HG03439 (cell line): ENCODE data around the gene CKAP2L.
"Not testable (repeated sequence)": the region's sequence is repeated elsewhere in the genome, so short reads cannot be mapped to it uniquely, and the experiment has no call there.

Experiments used
- ATAC-seq: cut with Tn5 transposase; IDR thresholded peaks from one replicate; pipeline ENCODE4 v1.9.1; 2021; ENCODE audit warnings: mild to moderate bottlenecking, moderate library complexity; ENCODE audit not compliant: unreplicated experiment

Gene CKAP2L

GRCh38 chr2:112712903-112713584, 51.4 kb downstream of the CKAP2L start:
- ATAC-seq, result no peak

- ATAC-seq, result no peak
These were observed 51.9 kb downstream of the CKAP2L start for GRCh38 chr2:112712465-112712864.

GRCh38 chr2:112710956-112711750, 53.3 kb downstream of the CKAP2L start:
- ATAC-seq, result no peak

- no peak for ATAC-seq
These were observed 54.7 kb downstream of the CKAP2L start for GRCh38 chr2:112709703-112710102.

- no peak for ATAC-seq
These were observed 55.4 kb downstream of the CKAP2L start for GRCh38 chr2:112708968-112709367.

- ATAC-seq, result not testable (repeated sequence)
These were observed 57.5 kb downstream of the CKAP2L start for GRCh38 chr2:112706947-112707346.

- ATAC-seq, result no peak
These were observed 58.2 kb downstream of the CKAP2L start for GRCh38 chr2:112706170-112706664.

- no peak for ATAC-seq
These were observed 58.8 kb downstream of the CKAP2L start for GRCh38 chr2:112705575-112705974.

GRCh38 chr2:112703684-112704083, 60.7 kb downstream of the CKAP2L start:
- ATAC-seq, result no peak

- ATAC-seq, result no peak
These were observed 63.4 kb downstream of the CKAP2L start for GRCh38 chr2:112701052-112701451.

GRCh38 chr2:112699984-112700667, 64.3 kb downstream of the CKAP2L start:
- no peak for ATAC-seq

- ATAC-seq, result no peak
These were observed 65.4 kb downstream of the CKAP2L start for GRCh38 chr2:112698834-112699515.

GRCh38 chr2:112694182-112694581, 70.2 kb downstream of the CKAP2L start:
- no peak for ATAC-seq

- no peak for ATAC-seq
These were observed 70.8 kb downstream of the CKAP2L start for GRCh38 chr2:112693596-112693995.

- no peak for ATAC-seq
These were observed 71.5 kb downstream of the CKAP2L start for GRCh38 chr2:112692918-112693317.

GRCh38 chr2:112692495-112692911, 71.9 kb downstream of the CKAP2L start:
- ATAC-seq, result peak; percentile 83

- no peak for ATAC-seq
These were observed 72.5 kb downstream of the CKAP2L start for GRCh38 chr2:112691881-112692281.

GRCh38 chr2:112690853-112691401, 73.5 kb downstream of the CKAP2L start:
- peak; percentile 46 for ATAC-seq

GRCh38 chr2:112688086-112688880, 76.1 kb downstream of the CKAP2L start:
- no peak for ATAC-seq

- ATAC-seq, result no peak
These were observed 76.9 kb downstream of the CKAP2L start for GRCh38 chr2:112687522-112687921.
